Uterus (tissue), 4 donors: ENCODE measurements around the gene CYYR1. TPM values are rescaled to one million over a fixed set of nuclear protein-coding genes. Genes with fewer than 3 reads are reported as not detected.

Experiments used
- DNase-seq, 2 donors: peaks; one replicate each; pipeline ENCODE4 v3.0.0-alpha.2; 2019 to 2020
- H3K27ac ChIP-seq, 2 donors: fragments of 200-600 bp; sonication (generic); 1 replicate in 1 of 2; 2 replicates in 1 of 2; pipeline ENCODE4 v1.5.1; 2016 to 2018
- H3K27me3 ChIP-seq, 2 donors: fragments of 200-600 bp; sonication (generic); one replicate each; pipeline ENCODE4 v1.5.1; 2018 to 2019; ENCODE audit warnings: control low read depth in 1 of 2
- H3K36me3 ChIP-seq, 2 donors: fragments of 200-600 bp; sonication (generic); one replicate each; pipeline ENCODE4 v1.5.1; 2019; ENCODE audit warnings: control low read depth in 1 of 2
- H3K4me1 ChIP-seq, 2 donors: fragments of 200-600 bp; sonication (generic); one replicate each; pipeline ENCODE4 v1.5.1; 2018 to 2019; ENCODE audit warnings: control low read depth in 1 of 2
- H3K4me3 ChIP-seq, 2 donors: fragments of 200-600 bp; sonication (generic); 1 replicate in 1 of 2; 2 replicates in 1 of 2; pipeline ENCODE4 v1.5.1; 2018 to 2019; ENCODE audit warnings: mild to moderate bottlenecking in 1 of 2
- H3K9me3 ChIP-seq, 2 donors: fragments of 200-600 bp; sonication (generic); one replicate each; pipeline ENCODE4 v1.5.1; 2019; ENCODE audit warnings: control low read depth in 1 of 2
- CTCF ChIP-seq, 4 experiments: fragments of 200-600 bp in 2 of 4; fragments of 450-650 bp in 2 of 4; sonication (generic) in 2 of 4; IDR thresholded peaks; one replicate each; pipeline ENCODE4 v1.5.1; 2016 to 2019; ENCODE audit warnings: antibody characterized with exemption in 4 of 4, mild to moderate bottlenecking in 2 of 4, moderate library complexity in 1 of 4
- POLR2A ChIP-seq, 2 donors: fragments of 450-650 bp; IDR thresholded peaks; one replicate each; pipeline ENCODE4 v1.6.1; 2016; ENCODE audit warnings: antibody characterized with exemption in 2 of 2, mild to moderate bottlenecking in 1 of 2, moderate library complexity in 1 of 2
- intact Hi-C: fragments of 100-400 bp; cut with DNase I; formaldehyde crosslinking; loops from one replicate; pipeline ENCODE4 v1.15.1; 2023; ENCODE audit warnings: low total_unique reads
- total RNA-seq, 4 donors: library from RNA; depleted of rRNA in 3 of 4; stranded (reverse); fragments of >200 nt in 3 of 4; gene quantifications; one replicate each; pipeline versions ENCODE4 v1.1.0 to v1.2.4, GENCODE V29; 2014 to 2023
- donor health status: DM: yes; HTN: yes; CAD: no.

The CYYR1 gene
- total RNA-seq, 4 donors from 2014 or later = 15.9 to 83.8 (median 23.7) TPM

GRCh38 chr21:26565546-26565945 is 7.5 kb downstream of the CYYR1 start:
- H3K27me3 ChIP-seq = no peaks in the 10 kb centered on the region
- intact Hi-C loops = no loop called here
- no peak for DNase-seq
- H3K4me3 ChIP-seq = no peak overlapping the region
- no peaks in the 10 kb centered on the region for H3K36me3 ChIP-seq
- H3K4me1 ChIP-seq = no peaks in the 10 kb centered on the region
- H3K9me3 ChIP-seq = no peaks in the 10 kb centered on the region
- peak overlapping the region; percentile 43 to 55 for H3K27ac ChIP-seq
- TF ChIP-seq POLR2A (IDR thresholded peaks at IDR 0.05) (no peak), CTCF (IDR thresholded peaks at IDR 0.05) (no peak)

- no peaks in the 10 kb centered on the region for H3K9me3 ChIP-seq
- intact Hi-C loops = no loop called here
- TF ChIP-seq CTCF (IDR thresholded peaks at IDR 0.05) (no peak), POLR2A (IDR thresholded peaks at IDR 0.05) (no peak)
- H3K36me3 ChIP-seq = no peaks in the 10 kb centered on the region
- H3K4me3 ChIP-seq = no peak overlapping the region
- peak overlapping the region; percentile 43 to 55 for H3K27ac ChIP-seq
- no peaks in the 10 kb centered on the region for H3K27me3 ChIP-seq
- no peaks in the 10 kb centered on the region for H3K4me1 ChIP-seq
- DNase-seq = no peak
Measured at GRCh38 chr21:26565111-26565510, 8.0 kb downstream of the CYYR1 start.

- Histone ChIP-seq H3K4me3 (no peak overlapping the region), H3K9me3 (no peaks in the 10 kb centered on the region), H3K27me3 (no peaks in the 10 kb centered on the region), H3K27ac (peak overlapping the region in 1 of 2 donors; percentile 55), H3K36me3 (no peaks in the 10 kb centered on the region), H3K4me1 (no peaks in the 10 kb centered on the region)
- intact Hi-C loops = no loop called here
- TF ChIP-seq POLR2A (IDR thresholded peaks at IDR 0.05) (no peak), CTCF (IDR thresholded peaks at IDR 0.05) (no peak)
- DNase-seq = no peak
Measured at GRCh38 chr21:26563856-26564503, 9.1 kb downstream of the CYYR1 start.

- Histone ChIP-seq H3K9me3 (no peaks in the 10 kb centered on the region), H3K4me1 (no peaks in the 10 kb centered on the region), H3K4me3 (no peak overlapping the region), H3K36me3 (no peaks in the 10 kb centered on the region), H3K27me3 (no peaks in the 10 kb centered on the region), H3K27ac (no peak overlapping the region)
- DNase-seq = no peak
- intact Hi-C loops = no loop called here
- TF ChIP-seq CTCF (IDR thresholded peaks at IDR 0.05) (no peak), POLR2A (IDR thresholded peaks at IDR 0.05) (no peak)
Measured at GRCh38 chr21:26560612-26561011, 12.5 kb downstream of the CYYR1 start.

- DNase-seq = no peak
- no peak for TF ChIP-seq CTCF (IDR thresholded peaks at IDR 0.05)
- intact Hi-C loops = no loop called here
- Histone ChIP-seq H3K27me3 (no peaks in the 10 kb centered on the region), H3K36me3 (no peaks in the 10 kb centered on the region), H3K9me3 (no peaks in the 10 kb centered on the region), H3K27ac (no peak overlapping the region), H3K4me3 (no peak overlapping the region), H3K4me1 (no peaks in the 10 kb centered on the region)
Measured at GRCh38 chr21:26559099-26559498, 14.0 kb downstream of the CYYR1 start.
